ENCODE data around the gene ZNF200.
A peak's percentile ranks its signal among the peaks of the same experiment; 100 is the strongest.

DNA sequence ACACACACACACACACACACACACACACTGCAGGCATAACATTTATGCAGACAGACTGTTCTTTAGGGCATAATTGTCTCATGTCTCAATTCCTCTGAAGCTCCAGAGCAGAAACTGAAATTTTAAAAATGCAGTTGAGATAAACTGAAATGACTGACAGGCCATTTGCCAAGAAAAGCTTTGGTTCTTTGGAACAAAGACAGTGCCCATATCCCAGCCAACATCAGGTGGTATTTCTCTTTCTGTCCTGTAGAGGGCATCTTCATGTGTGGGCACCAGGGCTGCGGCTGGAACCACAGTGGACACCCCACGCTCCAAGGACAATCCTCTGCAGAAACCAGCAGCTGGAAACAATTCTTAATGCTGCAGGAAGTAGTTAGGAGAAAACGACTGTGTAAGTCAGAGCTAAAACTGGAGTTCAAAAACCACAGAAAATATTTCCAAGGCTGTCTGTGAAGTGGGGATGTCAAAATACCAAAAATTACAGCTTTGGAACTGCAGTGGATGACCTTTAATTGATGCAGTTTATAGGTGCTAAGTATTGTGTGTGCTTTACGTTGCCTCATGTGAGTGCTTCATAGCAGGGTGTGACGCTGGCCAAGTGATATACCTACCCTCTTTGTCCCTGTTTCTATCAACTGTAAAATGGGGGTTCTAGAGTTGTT, 32.0 kb upstream of the ZNF200 start:
- TF ChIP-seq, protein P1, sequence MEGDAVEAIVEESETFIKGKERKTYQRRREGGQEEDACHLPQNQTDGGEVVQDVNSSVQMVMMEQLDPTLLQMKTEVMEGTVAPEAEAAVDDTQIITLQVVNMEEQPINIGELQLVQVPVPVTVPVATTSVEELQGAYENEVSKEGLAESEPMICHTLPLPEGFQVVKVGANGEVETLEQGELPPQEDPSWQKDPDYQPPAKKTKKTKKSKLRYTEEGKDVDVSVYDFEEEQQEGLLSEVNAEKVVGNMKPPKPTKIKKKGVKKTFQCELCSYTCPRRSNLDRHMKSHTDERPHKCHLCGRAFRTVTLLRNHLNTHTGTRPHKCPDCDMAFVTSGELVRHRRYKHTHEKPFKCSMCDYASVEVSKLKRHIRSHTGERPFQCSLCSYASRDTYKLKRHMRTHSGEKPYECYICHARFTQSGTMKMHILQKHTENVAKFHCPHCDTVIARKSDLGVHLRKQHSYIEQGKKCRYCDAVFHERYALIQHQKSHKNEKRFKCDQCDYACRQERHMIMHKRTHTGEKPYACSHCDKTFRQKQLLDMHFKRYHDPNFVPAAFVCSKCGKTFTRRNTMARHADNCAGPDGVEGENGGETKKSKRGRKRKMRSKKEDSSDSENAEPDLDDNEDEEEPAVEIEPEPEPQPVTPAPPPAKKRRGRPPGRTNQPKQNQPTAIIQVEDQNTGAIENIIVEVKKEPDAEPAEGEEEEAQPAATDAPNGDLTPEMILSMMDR (IDR thresholded peaks at IDR 0.05; ENCODE audit: low read length): peak; percentile 31
- TF ChIP-seq EZH2 (optimal IDR thresholded peaks at IDR 0.05; ENCODE audit: low read depth, low read length) (no peak), EZH2phosphoT487 (IDR thresholded peaks at IDR 0.05; ENCODE audit: low read length) (no peak)
